Gastrocnemius medialis (tissue), 4 donors: Measurements from ENCODE around the gene B3GNT8.

ENCODE experiments used
- CTCF ChIP-seq, 5 experiments: fragments of 450-650 bp in 3 of 5; fragments of 200-600 bp in 2 of 5; sonication (generic) in 2 of 5; IDR thresholded peaks in 4 of 5; conservative IDR thresholded peaks in 1 of 5; 1 replicate in 4 of 5; 2 replicates in 1 of 5; pipeline ENCODE4 v1.5.1; 2016 to 2019; ENCODE audit warnings: antibody characterized with exemption in 5 of 5, mild to moderate bottlenecking in 3 of 5, moderate library complexity in 3 of 5
- POLR2A ChIP-seq, 2 donors: fragments of 450-650 bp; IDR thresholded peaks; one replicate each; pipeline ENCODE4 v1.6.1; 2017; ENCODE audit warnings: antibody characterized with exemption in 2 of 2, mild to moderate bottlenecking in 2 of 2, moderate library complexity in 2 of 2

- TF ChIP-seq CTCF (IDR thresholded peaks at IDR 0.05 in 4 of 5, conservative IDR thresholded peaks at IDR 0.05 in 1 of 5) = no peak
- TF ChIP-seq POLR2A (IDR thresholded peaks at IDR 0.05) = no peak
These were observed 21.4 kb downstream of the B3GNT8 start for GRCh38 chr19:41405776-41406175.
